Measurements from ENCODE around the gene NRSN2.

The NRSN2 gene

DNA sequence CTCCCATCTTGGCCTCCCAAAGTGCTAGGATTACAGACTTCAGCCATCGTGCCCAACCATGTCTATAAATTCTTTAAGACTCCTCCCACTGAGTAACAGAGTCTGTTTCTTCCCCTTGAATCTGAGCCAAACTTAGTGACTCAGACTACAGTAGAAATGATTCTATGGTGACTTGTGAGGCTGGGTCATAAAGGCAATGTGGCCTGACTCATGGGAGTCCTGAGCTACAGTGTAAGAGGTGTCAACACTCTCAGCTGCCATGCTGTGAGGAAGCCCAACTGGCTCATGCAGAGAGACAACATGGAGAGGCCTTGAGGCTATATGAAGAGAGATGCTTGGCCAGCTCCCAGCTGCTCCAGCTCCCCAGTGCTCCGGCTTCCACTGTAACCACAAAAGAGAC, 5.2 kb upstream of the NRSN2 start:
- no peaks in the 10 kb centered on the region for H4K20me1 ChIP-seq (ENCODE audit: insufficient read depth)
- H2AFZ ChIP-seq (ENCODE audit: low read depth): no peak overlapping the region
- no peaks in the 10 kb centered on the region for H3K36me3 ChIP-seq (ENCODE audit: insufficient read depth)
- H3K4me1 ChIP-seq (ENCODE audit: low read depth, poor library complexity, severe bottlenecking): no peaks in the 10 kb centered on the region
- H3K4me2 ChIP-seq: no peak overlapping the region
- H3K27me3 ChIP-seq (ENCODE audit: insufficient read depth, low read depth): no peaks in the 10 kb centered on the region
- no peak overlapping the region for H3K27ac ChIP-seq
- H3K79me2 ChIP-seq (ENCODE audit: insufficient read depth, low read depth): no peaks in the 10 kb centered on the region
- H3K4me3 ChIP-seq (IDR thresholded peaks at IDR 0.05; ENCODE audit: insufficient read depth, low read depth, low read length): no peak overlapping the region
- H3K9ac ChIP-seq: no peak overlapping the region
- TF ChIP-seq, protein P1, sequence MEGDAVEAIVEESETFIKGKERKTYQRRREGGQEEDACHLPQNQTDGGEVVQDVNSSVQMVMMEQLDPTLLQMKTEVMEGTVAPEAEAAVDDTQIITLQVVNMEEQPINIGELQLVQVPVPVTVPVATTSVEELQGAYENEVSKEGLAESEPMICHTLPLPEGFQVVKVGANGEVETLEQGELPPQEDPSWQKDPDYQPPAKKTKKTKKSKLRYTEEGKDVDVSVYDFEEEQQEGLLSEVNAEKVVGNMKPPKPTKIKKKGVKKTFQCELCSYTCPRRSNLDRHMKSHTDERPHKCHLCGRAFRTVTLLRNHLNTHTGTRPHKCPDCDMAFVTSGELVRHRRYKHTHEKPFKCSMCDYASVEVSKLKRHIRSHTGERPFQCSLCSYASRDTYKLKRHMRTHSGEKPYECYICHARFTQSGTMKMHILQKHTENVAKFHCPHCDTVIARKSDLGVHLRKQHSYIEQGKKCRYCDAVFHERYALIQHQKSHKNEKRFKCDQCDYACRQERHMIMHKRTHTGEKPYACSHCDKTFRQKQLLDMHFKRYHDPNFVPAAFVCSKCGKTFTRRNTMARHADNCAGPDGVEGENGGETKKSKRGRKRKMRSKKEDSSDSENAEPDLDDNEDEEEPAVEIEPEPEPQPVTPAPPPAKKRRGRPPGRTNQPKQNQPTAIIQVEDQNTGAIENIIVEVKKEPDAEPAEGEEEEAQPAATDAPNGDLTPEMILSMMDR (conservative IDR thresholded peaks at IDR 0.05; ENCODE audit: low read depth, low read length): no peak

DNA sequence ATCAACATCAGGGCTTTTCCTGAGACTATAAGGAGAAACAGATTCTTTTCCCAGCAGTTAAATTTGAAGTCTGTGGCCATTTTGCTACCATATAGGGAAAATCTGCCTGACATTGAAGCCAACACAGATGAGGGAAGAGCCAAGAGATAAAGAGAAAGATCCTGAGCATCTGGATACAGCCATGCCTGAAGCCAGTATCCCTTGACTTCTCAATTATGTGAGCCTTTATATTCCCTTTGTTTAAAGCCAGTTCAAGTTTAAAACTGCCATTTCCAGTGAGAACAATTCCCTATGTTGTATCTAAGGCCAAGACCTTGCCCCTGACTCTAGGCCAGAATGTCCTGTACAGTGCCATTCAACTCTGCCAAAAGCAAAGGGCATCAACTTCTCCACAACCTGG, 3.8 kb upstream of the NRSN2 start:
- H3K4me2 ChIP-seq: no peak overlapping the region
- H2AFZ ChIP-seq (ENCODE audit: low read depth): no peak overlapping the region
- H3K27ac ChIP-seq: no peak overlapping the region
- no peaks in the 10 kb centered on the region for H3K79me2 ChIP-seq (ENCODE audit: insufficient read depth, low read depth)
- H3K36me3 ChIP-seq (ENCODE audit: insufficient read depth): no peaks in the 10 kb centered on the region
- no peaks in the 10 kb centered on the region for H3K4me1 ChIP-seq (ENCODE audit: low read depth, poor library complexity, severe bottlenecking)
- H3K4me3 ChIP-seq (IDR thresholded peaks at IDR 0.05; ENCODE audit: insufficient read depth, low read depth, low read length): no peak overlapping the region
- no peak overlapping the region for H3K9ac ChIP-seq
- no peaks in the 10 kb centered on the region for H3K27me3 ChIP-seq (ENCODE audit: insufficient read depth, low read depth)
- TF ChIP-seq, protein P1 (conservative IDR thresholded peaks at IDR 0.05; ENCODE audit: low read depth, low read length): no peak
- no peaks in the 10 kb centered on the region for H4K20me1 ChIP-seq (ENCODE audit: insufficient read depth)

GRCh38 chr20:346033-346639, 775 bp upstream of the NRSN2 start:
- H3K4me2 ChIP-seq: no peak overlapping the region
- H3K4me3 ChIP-seq (IDR thresholded peaks at IDR 0.05; ENCODE audit: insufficient read depth, low read depth, low read length): no peak overlapping the region
- no peaks in the 10 kb centered on the region for H3K36me3 ChIP-seq (ENCODE audit: insufficient read depth)
- no peak overlapping the region for H3K27ac ChIP-seq
- no peaks in the 10 kb centered on the region for H3K27me3 ChIP-seq (ENCODE audit: insufficient read depth, low read depth)
- no peak overlapping the region for H2AFZ ChIP-seq (ENCODE audit: low read depth)
- TF ChIP-seq, protein P1 (conservative IDR thresholded peaks at IDR 0.05; ENCODE audit: low read depth, low read length): no peak
- H3K4me1 ChIP-seq (ENCODE audit: low read depth, poor library complexity, severe bottlenecking): peaks cover 9% of the 10 kb centered on the region
- H3K79me2 ChIP-seq (ENCODE audit: insufficient read depth, low read depth): no peaks in the 10 kb centered on the region
- no peaks in the 10 kb centered on the region for H4K20me1 ChIP-seq (ENCODE audit: insufficient read depth)
- no peak overlapping the region for H3K9ac ChIP-seq

DNA sequence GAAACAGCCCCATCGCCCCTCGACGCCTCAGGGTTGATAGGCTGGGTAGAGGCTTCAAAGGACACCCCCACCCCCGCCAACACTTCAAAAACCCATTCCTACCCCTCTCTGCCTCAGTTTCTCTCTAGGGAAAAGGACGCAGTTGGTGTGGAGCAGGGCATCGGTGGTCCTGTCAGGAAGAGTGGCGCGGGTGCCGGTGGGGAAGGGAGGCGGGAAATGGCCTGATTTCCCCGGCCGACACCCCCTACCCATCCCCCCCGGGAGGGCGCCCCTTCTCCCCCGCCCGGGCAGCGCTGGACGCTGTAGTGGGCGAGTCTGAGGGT, 367 bp downstream of the NRSN2 start:
- peak overlapping the region; percentile 90 for H2AFZ ChIP-seq (ENCODE audit: low read depth)
- H3K9ac ChIP-seq: peak overlapping the region; percentile 85
- no peaks in the 10 kb centered on the region for H3K36me3 ChIP-seq (ENCODE audit: insufficient read depth)
- TF ChIP-seq, protein P1 (conservative IDR thresholded peaks at IDR 0.05; ENCODE audit: low read depth, low read length): no peak
- no peak overlapping the region for H3K4me3 ChIP-seq (IDR thresholded peaks at IDR 0.05; ENCODE audit: insufficient read depth, low read depth, low read length)
- H3K4me1 ChIP-seq (ENCODE audit: low read depth, poor library complexity, severe bottlenecking): peaks cover 9% of the 10 kb centered on the region
- no peaks in the 10 kb centered on the region for H4K20me1 ChIP-seq (ENCODE audit: insufficient read depth)
- no peaks in the 10 kb centered on the region for H3K79me2 ChIP-seq (ENCODE audit: insufficient read depth, low read depth)
- H3K4me2 ChIP-seq: peak overlapping the region; percentile 70; the same call in 1 of the 2 replicates
- no peaks in the 10 kb centered on the region for H3K27me3 ChIP-seq (ENCODE audit: insufficient read depth, low read depth)
- H3K27ac ChIP-seq: no peak overlapping the region

Measured in KMS-11 (cell line).